HL-60 (cell line): Measurements from ENCODE around the gene PTPRB.

Experiments used
- DNase-seq, 2 experiments: peaks; one replicate each; pipeline ENCODE4 v3.0.0-alpha.2; 2010 to 2020; ENCODE audit warnings: low read depth in 1 of 2, low spot score in 1 of 2
- H3K27ac ChIP-seq: fragments of 250-450 bp; sonication (Bioruptor Pico); replicated peaks from 2 replicates; pipeline ENCODE4 v1.5.1; 2020; ENCODE audit warnings: mild to moderate bottlenecking, moderate library complexity
- H3K27me3 ChIP-seq: fragments of 250-450 bp; sonication (Bioruptor Pico); 2 replicates; pipeline ENCODE4 v1.5.1; 2021; ENCODE audit warnings: mild to moderate bottlenecking, moderate library complexity; ENCODE audit not compliant: insufficient read depth, poor library complexity, severe bottlenecking
- H3K4me3 ChIP-seq: replicated peaks from 2 replicates; pipeline ENCODE4 v1.5.1; 2011; ENCODE audit warnings: mild to moderate bottlenecking, control low read depth, low read length; ENCODE audit not compliant: insufficient read depth
- CTCF ChIP-seq: IDR thresholded peaks from one replicate; pipeline ENCODE4 v1.5.1; 2011; ENCODE audit warnings: low read length, control low read depth, inconsistent platforms; ENCODE audit not compliant: insufficient read depth
- GABPA ChIP-seq: IDR thresholded peaks from 2 replicates; pipeline ENCODE4 v1.6.1; 2012; ENCODE audit warnings: low read depth
- POLR2AphosphoS5 ChIP-seq: IDR thresholded peaks from 2 replicates; pipeline ENCODE4 v1.6.1; 2012; ENCODE audit warnings: low read depth
- REST ChIP-seq: IDR thresholded peaks from 2 replicates; pipeline ENCODE4 v1.6.1; 2012; ENCODE audit warnings: low read depth; ENCODE audit not compliant: insufficient replicate concordance
- SPI1 ChIP-seq: IDR thresholded peaks from 2 replicates; pipeline ENCODE4 v1.6.1; 2012; ENCODE audit warnings: low read depth, mild to moderate bottlenecking, borderline replicate concordance

The PTPRB gene

GRCh38 chr12:70657616-70658286 is 20.5 kb upstream of the PTPRB start:
- Histone ChIP-seq H3K27me3 (no peaks in the 10 kb centered on the region), H3K4me3 (no peak overlapping the region), H3K27ac (no peak overlapping the region)
- TF ChIP-seq SPI1 (no peak), GABPA (no peak), CTCF (no peak), POLR2AphosphoS5 (no peak), REST (no peak)
- DNase-seq, result no peak

DNA sequence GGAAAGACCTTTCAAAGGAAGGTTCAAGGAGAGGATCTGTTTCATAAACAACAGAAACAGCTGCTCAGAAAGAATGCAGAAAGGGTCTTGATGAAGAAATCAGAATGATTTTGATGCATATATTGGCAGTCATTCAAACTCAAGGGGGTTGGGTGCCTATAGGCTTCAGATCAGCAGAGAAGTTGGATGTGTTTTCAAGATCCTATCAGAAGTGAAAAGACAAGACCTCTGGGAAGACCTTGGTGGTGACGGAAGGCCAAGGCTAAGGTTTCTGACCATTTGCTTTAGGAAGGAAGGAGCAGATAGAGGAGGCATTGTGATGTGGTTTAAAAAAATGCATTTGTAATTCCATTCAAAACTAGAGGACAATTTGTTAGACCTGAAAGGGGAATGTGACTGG is 15.2 kb upstream of the PTPRB start:
- no peak overlapping the region for H3K27ac ChIP-seq
- TF ChIP-seq REST, result no peak
- no peak for TF ChIP-seq CTCF
- TF ChIP-seq GABPA, result no peak
- TF ChIP-seq POLR2AphosphoS5, result no peak
- TF ChIP-seq SPI1, result no peak

DNA sequence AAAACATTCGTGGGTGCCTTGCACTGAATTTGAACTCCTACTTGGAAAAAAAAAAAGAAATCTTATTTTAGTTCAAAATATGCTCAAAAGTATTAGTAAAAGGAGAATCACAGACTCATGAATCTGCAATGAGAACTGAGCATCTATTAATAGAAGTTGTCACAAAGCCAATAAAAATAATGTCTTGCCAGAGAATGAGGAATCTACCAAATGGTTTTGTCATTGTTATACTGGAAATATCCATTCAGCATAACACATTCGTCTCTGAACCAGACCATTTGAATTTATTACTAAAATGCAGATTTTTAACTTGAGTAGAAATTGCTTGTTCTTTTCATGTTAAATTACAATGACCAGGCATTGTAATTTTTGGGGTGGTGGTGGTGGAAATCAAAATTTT is 11.6 kb upstream of the PTPRB start:
- peaks cover 8% of the 10 kb centered on the region for H3K27me3 ChIP-seq
- H3K4me3 ChIP-seq, result no peak overlapping the region
- TF ChIP-seq CTCF, result no peak
- no peak for TF ChIP-seq GABPA
- TF ChIP-seq POLR2AphosphoS5, result no peak
- TF ChIP-seq REST, result no peak
- TF ChIP-seq SPI1, result no peak
- DNase-seq, result no peak
- H3K27ac ChIP-seq, result no peak overlapping the region

More for the DNA sequence above, 15.2 kb upstream of the PTPRB start:
- DNase-seq, result no peak
- H3K4me3 ChIP-seq, result no peak overlapping the region
- H3K27me3 ChIP-seq, result no peaks in the 10 kb centered on the region
